GM12878 (cell line): ENCODE measurements around the gene TACC3. TPM values are rescaled to one million over a fixed set of nuclear protein-coding genes. Genes with fewer than 3 reads are reported as not detected.

ENCODE experiments used
- ATAC-seq: fragments of 200-7000 bp; cut with Tn5 transposase; 3 replicates; pipeline ENCODE4 v1.9.1; 2020; ENCODE audit warnings: mild to moderate bottlenecking, moderate library complexity
- BruUV-seq: library from RNA; stranded (reverse); fragments of 400-500 nt; replicated peaks from 2 replicates; lab custom pipeline; 2021; lab: Mats Ljungman, UMichigan
- CTCF ChIA-PET: fragments of 300-600 bp; sonication (Branson Sonifier 250); formaldehyde crosslinking; extraction: SDS; loops from one replicate; lab custom pipeline; 2021; ENCODE audit warnings: inconsistent platforms; lab: Yijun Ruan, JAX
- POLR2A ChIA-PET: fragments of 350-600 bp; formaldehyde crosslinking; extraction: SDS; loops from one replicate; lab custom pipeline; 2021; ENCODE audit warnings: inconsistent platforms; lab: Charles Lee
- RAD21 ChIA-PET: fragments of 300-600 bp; sonication (Branson Sonifier 250); formaldehyde crosslinking; loops from one replicate; lab custom pipeline; 2023; ENCODE audit warnings: antibody characterized with exemption; ENCODE audit not compliant: unreplicated experiment; lab: Charles Lee
- SMC1A ChIA-PET: fragments of 300-600 bp; sonication (Branson Sonifier 250); formaldehyde crosslinking; loops from one replicate; lab custom pipeline; 2023; ENCODE audit not compliant: unreplicated experiment, uncharacterized antibody; lab: Charles Lee
- DNase-seq: peaks from one replicate; pipeline ENCODE4 v3.0.0-alpha.2; 2011; ENCODE audit warnings: low read depth, low spot score
- FAIRE-seq: peaks from 3 replicates; lab custom pipeline; 2011; peaks lifted over from hg19 to GRCh38; lab: Jason Lieb, UNC
- H2AFZ ChIP-seq: 2 replicates; pipeline ENCODE4 v1.6.0; 2011; ENCODE audit warnings: low read depth, low read length, control low read depth; ENCODE audit not compliant: control insufficient read depth
- H3K27ac ChIP-seq: 2 replicates; pipeline ENCODE4 v1.5.1; 2011; ENCODE audit warnings: control low read depth; ENCODE audit not compliant: control insufficient read depth, insufficient read depth
- H3K27me3 ChIP-seq, 2 experiments: replicated peaks in 1 of 2; 2 replicates each; pipeline versions ENCODE4 v1.6.0 to v1.6.1; 2011; ENCODE audit warnings: low read length in 1 of 2; ENCODE audit not compliant: control insufficient read depth in 2 of 2, insufficient read depth in 2 of 2
- H3K36me3 ChIP-seq, 2 experiments: 2 replicates each; pipeline ENCODE4 v1.5.1; 2011; ENCODE audit warnings: low read length in 1 of 2; ENCODE audit not compliant: control insufficient read depth in 2 of 2, insufficient read depth in 2 of 2
- H3K4me1 ChIP-seq: 2 replicates; pipeline ENCODE4 v1.6.1; 2011; ENCODE audit warnings: mild to moderate bottlenecking, low read length, moderate library complexity, mixed read lengths; ENCODE audit not compliant: control insufficient read depth, insufficient read depth
- H3K4me2 ChIP-seq: 2 replicates; pipeline ENCODE4 v1.6.0; 2011; ENCODE audit warnings: control low read depth; ENCODE audit not compliant: control insufficient read depth, insufficient read depth
- H3K4me3 ChIP-seq: fragments of 200-600 bp; sonication (generic); 2 replicates; pipeline ENCODE4 v1.5.1; 2016
- H3K79me2 ChIP-seq: 2 replicates; pipeline ENCODE4 v1.6.0; 2011; ENCODE audit warnings: low read length; ENCODE audit not compliant: control insufficient read depth, insufficient read depth
- H3K9ac ChIP-seq: 2 replicates; pipeline ENCODE4 v1.8.0; 2011; ENCODE audit warnings: low read length, control low read depth, mixed read lengths; ENCODE audit not compliant: control insufficient read depth, insufficient read depth
- H3K9me3 ChIP-seq: replicated peaks from 3 replicates; pipeline ENCODE4 v1.5.1; 2011; ENCODE audit warnings: mild to moderate bottlenecking, low read length; ENCODE audit not compliant: control insufficient read depth, insufficient read depth
- H4K20me1 ChIP-seq: 2 replicates; pipeline ENCODE4 v1.6.0; 2011; ENCODE audit not compliant: control insufficient read depth, insufficient read depth
- BACH1 ChIP-seq: fragments of 450-650 bp; IDR thresholded peaks from 2 replicates; pipeline ENCODE4 v1.6.1; 2017; ENCODE audit warnings: mild to moderate bottlenecking, borderline replicate concordance
- LARP7 ChIP-seq: fragments of 450-650 bp; IDR thresholded peaks from 2 replicates; pipeline ENCODE4 v1.6.1; 2017; ENCODE audit warnings: mild to moderate bottlenecking
- MYB ChIP-seq: fragments of 150-350 bp; IDR thresholded peaks from 2 replicates; pipeline ENCODE4 v1.6.1; 2014; ENCODE audit warnings: mild to moderate bottlenecking, low read depth, low read length, borderline replicate concordance
- NBN ChIP-seq: fragments of 450-650 bp; IDR thresholded peaks from 2 replicates; pipeline ENCODE4 v1.6.1; 2016
- POU2F2 ChIP-seq: IDR thresholded peaks from 3 replicates; pipeline ENCODE4 v1.6.1; 2011; ENCODE audit warnings: low read depth, mild to moderate bottlenecking, low read length, borderline replicate concordance
- RAD21 ChIP-seq: IDR thresholded peaks from 2 replicates; pipeline ENCODE4 v1.6.1; 2011; ENCODE audit warnings: mild to moderate bottlenecking, low read depth, low read length, moderate library complexity; ENCODE audit not compliant: insufficient read depth
- RUNX3 ChIP-seq: IDR thresholded peaks from 2 replicates; pipeline ENCODE4 v1.6.1; 2012; ENCODE audit warnings: low read length, inconsistent platforms
- SIX5 ChIP-seq: IDR thresholded peaks from 2 replicates; pipeline ENCODE4 v1.6.1; 2011; ENCODE audit warnings: mild to moderate bottlenecking, low read depth, low read length, moderate library complexity; ENCODE audit not compliant: severe bottlenecking
- TARDBP ChIP-seq: IDR thresholded peaks from 2 replicates; pipeline ENCODE4 v1.6.1; 2016; ENCODE audit warnings: borderline replicate concordance
- USF2 ChIP-seq: IDR thresholded peaks from 2 replicates; pipeline ENCODE4 v1.6.1; 2011; ENCODE audit warnings: low read depth, low read length, improper control_type of control experiment, borderline replicate concordance
- WGBS: methylation state at CpG from one replicate; pipeline ENCODE4 v1.1.6; 2016; ENCODE audit warnings: low lambda C conversion rate; ENCODE audit not compliant: insufficient replicate concordance, insufficient coverage; ENCODE audit errors: missing lambda C conversion rate; 5-methylcytosine and 5-hydroxymethylcytosine counted together
- in situ Hi-C: fragments of 300-500 bp; cut with MboI; formaldehyde crosslinking; loops from 9 replicates; pipeline ENCODE4 v1.14.3; 2018; ENCODE audit warnings: mixed read lengths
- intact Hi-C: fragments of 100-400 bp; cut with micrococcal nuclease; formaldehyde crosslinking; loops from one replicate; pipeline ENCODE4 v1.14.2; 2022; ENCODE audit not compliant: unreplicated experiment
- polyA plus RNA-seq, 11 experiments: library from polyadenylated mRNA; depleted of rRNA in 4 of 11; unstranded in 6 of 11; stranded (reverse) in 5 of 11; fragments of >200 nt; fragmentation: Nextera tagmentation in 4 of 11; fragmentation: Illumina TruSeq in 1 of 11; extraction: Ambion mirVana in 4 of 11; extraction: Trizol in 1 of 11; gene quantifications; 1 replicate in 1 of 11; 2 replicates in 10 of 11; pipeline versions ENCODE4 v1.2.1 to v1.2.3, GENCODE V29; 2011 to 2016; ENCODE audit warnings: inconsistent platforms in 2 of 11, missing spikeins in 2 of 11, low read depth in 1 of 11
- total RNA-seq, 4 experiments: library from RNA; depleted of rRNA in 3 of 4; stranded (reverse); fragments of >200 nt in 3 of 4; fragmentation: Illumina TruSeq in 1 of 4; extraction: Trizol in 1 of 4; gene quantifications; 2 replicates each; pipeline versions ENCODE4 v1.2.1 to v1.2.3, GENCODE V29; 2013 to 2021

TACC3 gene
- total and polyA plus RNA-seq, 10 of the 15 experiments (the other 5 are each of a cell fraction or from before 2014, with no cell fraction given) = 2.8 to 121 (median 73.3) TPM

GRCh38 chr4:1763070-1763549 lies 41.8 kb downstream of the TACC3 start:
- intact Hi-C loops (no loop called here), in situ Hi-C loops (no loop called here)
- Histone ChIP-seq H3K4me2 (no peak overlapping the region), H4K20me1 (no peaks in the 10 kb centered on the region), H3K4me3 (no peak overlapping the region), H3K27me3 (peaks cover 0 to under 1% of the 10 kb centered on the region in 2 experiments; a peak in 1 of 4 replicates), H3K4me1 (no peaks in the 10 kb centered on the region), H2AFZ (no peak overlapping the region), H3K9ac (no peak overlapping the region), H3K9me3 (no peaks in the 10 kb centered on the region), H3K36me3 (no peaks in the 10 kb centered on the region), H3K79me2 (no peaks in the 10 kb centered on the region), H3K27ac (no peak overlapping the region)
- DNase-seq (no peak), FAIRE-seq (no peak), ATAC-seq (no peak)
- WGBS = 20% methylated on average over 31 of the region's 31 CpGs
- POLR2A ChIA-PET = no interaction called here
- SMC1A ChIA-PET = no interaction called here
- TF ChIP-seq BACH1 (no peak), RUNX3 (no peak), MYB (no peak), POU2F2 (no peak), SIX5 (no peak), TARDBP (no peak), RAD21 (no peak), USF2 (no peak), LARP7 (no peak), NBN (no peak)
- CTCF ChIA-PET = no interaction called here
- BruUV-seq = no TSS peak
- RAD21 ChIA-PET = no interaction called here
